Stomach (tissue), 4 donors: Measurements from ENCODE around the gene LPGAT1.

Experiments
- CTCF ChIP-seq, 7 experiments: fragments of 450-650 bp in 4 of 7; fragments of 200-600 bp in 3 of 7; sonication (generic) in 3 of 7; IDR thresholded peaks; one replicate each; pipeline ENCODE4 v1.5.1; 2016 to 2019; ENCODE audit warnings: antibody characterized with exemption in 7 of 7, control low read depth in 2 of 7, mild to moderate bottlenecking in 1 of 7
- EP300 ChIP-seq: sonication (generic); formaldehyde crosslinking; IDR thresholded peaks from one replicate; pipeline ENCODE4 v1.6.1; 2017; ENCODE audit warnings: antibody characterized with exemption

- TF ChIP-seq EP300 (no peak), CTCF (IDR thresholded peaks at IDR 0.05) (no peak)
Observed at GRCh38 chr1:211705467-211706091, 125.0 kb downstream of the LPGAT1 start.
